IMR-90 (cell line): ENCODE measurements around the gene EDN2. TPM values are rescaled to one million over a fixed set of nuclear protein-coding genes. Genes with fewer than 3 reads are reported as not detected.

Source experiments
- ATAC-seq: fragments of 200-7000 bp; cut with Tn5 transposase; 2 replicates; pipeline ENCODE4 v1.9.1; 2020; ENCODE audit warnings: low read depth, mild to moderate bottlenecking, moderate library complexity
- BruUV-seq: library from RNA; stranded (reverse); fragments of 400-500 nt; replicated peaks from 2 replicates; lab custom pipeline; 2021; lab: Mats Ljungman, UMichigan
- CTCF ChIA-PET: fragments of 300-600 bp; formaldehyde crosslinking; extraction: SDS; loops from one replicate; lab custom pipeline; 2021; ENCODE audit warnings: antibody characterized with exemption; lab: Yijun Ruan, JAX
- POLR2A ChIA-PET: fragments of 300-600 bp; sonication (Branson Sonifier 250); formaldehyde crosslinking; loops from one replicate; lab custom pipeline; 2022; ENCODE audit warnings: antibody characterized with exemption; ENCODE audit not compliant: unreplicated experiment; lab: Charles Lee
- DNase-seq: peaks from one replicate; pipeline ENCODE4 v3.0.0; 2013
- H2AFZ ChIP-seq: replicated peaks from 2 replicates; pipeline ENCODE3; 2013; ENCODE audit warnings: low read length, mild to moderate bottlenecking; ENCODE audit not compliant: poor library complexity
- H2AK5ac ChIP-seq: 2 replicates; pipeline ENCODE4 v1.6.1; 2013; ENCODE audit warnings: low read depth, low read length, inconsistent platforms
- H2AK9ac ChIP-seq: replicated peaks from 2 replicates; pipeline ENCODE3; 2013; ENCODE audit warnings: mild to moderate bottlenecking, low read depth, low read length, moderate library complexity; ENCODE audit not compliant: poor library complexity
- H2BK120ac ChIP-seq: 2 replicates; pipeline ENCODE4 v1.6.1; 2013; ENCODE audit warnings: low read depth, low read length, inconsistent platforms
- H2BK15ac ChIP-seq: 3 replicates; pipeline ENCODE4 v1.6.1; 2013; ENCODE audit warnings: low read depth, low read length, inconsistent platforms
- H2BK20ac ChIP-seq: 2 replicates; pipeline ENCODE4 v1.6.1; 2013; ENCODE audit warnings: low read depth, mild to moderate bottlenecking, inconsistent platforms, low read length, moderate library complexity
- H2BK5ac ChIP-seq: 2 replicates; pipeline ENCODE4 v1.6.1; 2013; ENCODE audit warnings: mild to moderate bottlenecking, low read depth, low read length, inconsistent platforms; ENCODE audit not compliant: poor library complexity, severe bottlenecking
- H3K14ac ChIP-seq: replicated peaks from 2 replicates; pipeline ENCODE4 v1.6.1; 2013; ENCODE audit warnings: low read depth, low read length, inconsistent platforms
- H3K18ac ChIP-seq: 2 replicates; pipeline ENCODE4 v1.6.1; 2013; ENCODE audit warnings: low read depth, low read length, control low read depth
- H3K23ac ChIP-seq: 2 replicates; pipeline ENCODE4 v1.6.1; 2013; ENCODE audit warnings: low read depth, low read length, inconsistent platforms
- H3K27ac ChIP-seq: 2 replicates; pipeline ENCODE4 v1.5.1; 2013; ENCODE audit warnings: mild to moderate bottlenecking, control low read depth, low read length; ENCODE audit not compliant: insufficient read depth
- H3K27me3 ChIP-seq: 2 replicates; pipeline ENCODE4 v1.6.1; 2013; ENCODE audit warnings: low read length; ENCODE audit not compliant: control insufficient read depth, insufficient read depth
- H3K36me3 ChIP-seq: 2 replicates; pipeline ENCODE4 v1.6.1; 2013; ENCODE audit warnings: low read length, mixed read lengths; ENCODE audit not compliant: control insufficient read depth, insufficient read depth
- H3K4ac ChIP-seq: 2 replicates; pipeline ENCODE4 v1.6.1; 2013; ENCODE audit warnings: low read depth, low read length, inconsistent platforms
- H3K4me1 ChIP-seq: 2 replicates; pipeline ENCODE4 v1.6.1; 2013; ENCODE audit warnings: low read length, mixed read lengths; ENCODE audit not compliant: control insufficient read depth, insufficient read depth
- H3K4me2 ChIP-seq: 2 replicates; pipeline ENCODE4 v1.6.1; 2013; ENCODE audit warnings: low read depth, mild to moderate bottlenecking, control low read depth, low read length, moderate library complexity
- H3K4me3 ChIP-seq: 2 replicates; pipeline ENCODE4 v1.5.1; 2013; ENCODE audit warnings: low read depth, mild to moderate bottlenecking, control low read depth, low read length, moderate library complexity; ENCODE audit not compliant: insufficient read depth
- H3K56ac ChIP-seq: 2 replicates; pipeline ENCODE4 v1.6.1; 2013; ENCODE audit warnings: low read length, inconsistent platforms; ENCODE audit not compliant: insufficient read depth; ENCODE audit errors: extremely low read depth
- H3K79me1 ChIP-seq, 2 experiments: 2 replicates each; pipeline ENCODE4 v1.6.1; 2013; ENCODE audit warnings: low read length in 2 of 2, inconsistent platforms in 1 of 2, low read depth in 1 of 2
- H3K9ac ChIP-seq: 2 replicates; pipeline ENCODE4 v1.6.1; 2013; ENCODE audit warnings: low read depth, low read length, control low read depth
- H3K9me1 ChIP-seq: 2 replicates; pipeline ENCODE4 v1.6.1; 2013; ENCODE audit warnings: low read length, inconsistent platforms; ENCODE audit not compliant: insufficient read depth
- H3K9me3 ChIP-seq: 2 replicates; pipeline ENCODE4 v1.6.1; 2013; ENCODE audit warnings: low read length; ENCODE audit not compliant: control insufficient read depth, insufficient read depth
- H4K20me1 ChIP-seq: 2 replicates; pipeline ENCODE4 v1.6.1; 2013; ENCODE audit warnings: low read length, inconsistent platforms; ENCODE audit not compliant: insufficient read depth
- H4K5ac ChIP-seq: 2 replicates; pipeline ENCODE4 v1.6.1; 2013; ENCODE audit warnings: mild to moderate bottlenecking, low read depth, low read length, control low read depth
- H4K8ac ChIP-seq, 2 experiments: 2 replicates each; pipeline ENCODE4 v1.6.1; 2013; ENCODE audit warnings: low read depth in 2 of 2, low read length in 2 of 2, control low read depth in 1 of 2, inconsistent platforms in 1 of 2
- H4K91ac ChIP-seq: 2 replicates; pipeline ENCODE4 v1.6.1; 2013; ENCODE audit warnings: low read depth, low read length, inconsistent platforms; ENCODE audit not compliant: insufficient read depth
- CEBPB ChIP-seq: IDR thresholded peaks from 2 replicates; pipeline ENCODE4 v1.6.1; 2012; ENCODE audit warnings: low read depth, low read length, improper control_type of control experiment
- CHD1 ChIP-seq: IDR thresholded peaks from 2 replicates; pipeline ENCODE4 v1.6.1; 2012; ENCODE audit warnings: low read depth, low read length, improper control_type of control experiment
- MXI1 ChIP-seq: IDR thresholded peaks from 2 replicates; pipeline ENCODE4 v1.6.1; 2012; ENCODE audit warnings: low read depth, mild to moderate bottlenecking, low read length, moderate library complexity, borderline replicate concordance
- RCOR1 ChIP-seq: IDR thresholded peaks from 2 replicates; pipeline ENCODE4 v1.6.1; 2012; ENCODE audit warnings: mild to moderate bottlenecking, low read length, improper control_type of control experiment; ENCODE audit not compliant: insufficient replicate concordance
- SMC3 ChIP-seq: fragments of 150-350 bp; IDR thresholded peaks from 2 replicates; pipeline ENCODE4 v1.6.1; 2016; ENCODE audit warnings: low read depth, mild to moderate bottlenecking, antibody characterized with exemption, low read length, moderate library complexity
- USF2 ChIP-seq: fragments of 150-350 bp; IDR thresholded peaks from 2 replicates; pipeline ENCODE4 v1.6.1; 2017; ENCODE audit warnings: mild to moderate bottlenecking, antibody characterized with exemption, low read length, low read depth
- WGBS, 2 experiments: methylation state at CpG; one replicate each; pipeline versions ENCODE4 v1.1.5 to v1.1.7; 2013; ENCODE audit warnings: missing lambda C conversion rate in 2 of 2; ENCODE audit not compliant: insufficient read length in 1 of 2; ENCODE audit errors: extremely low coverage in 2 of 2; 5-methylcytosine and 5-hydroxymethylcytosine counted together
- dilution Hi-C: fragments of 300-500 bp; cut with HindIII; formaldehyde crosslinking; loops from one replicate; pipeline ENCODE4 v1.14.3; 2018; ENCODE audit warnings: low sequenced_read_pairs; ENCODE audit not compliant: unreplicated experiment
- in situ Hi-C: fragments of 300-500 bp; cut with MboI; formaldehyde crosslinking; loops from 3 replicates; pipeline ENCODE4 v1.14.3; 2019; ENCODE audit warnings: low sequenced_read_pairs, inconsistent platforms, mixed read lengths
- intact Hi-C: fragments of 100-400 bp; cut with micrococcal nuclease; formaldehyde crosslinking; loops from 2 replicates; pipeline ENCODE4 v1.10.0; 2022
- polyA plus RNA-seq, 3 experiments: library from polyadenylated mRNA; depleted of rRNA; stranded (reverse); fragments of >200 nt; gene quantifications; 2 replicates each; pipeline ENCODE4 v1.2.3, GENCODE V29; 2012; ENCODE audit warnings: low replicate concordance in 1 of 3
- total RNA-seq: library from RNA; depleted of rRNA; stranded (reverse); fragments of >200 nt; gene quantifications from 2 replicates; pipeline ENCODE4 v1.2.3, GENCODE V29; 2012
- TF ChIP-seq, protein P1 (sequence below): conservative IDR thresholded peaks from 2 replicates; pipeline ENCODE4 v1.5.1; 2012; ENCODE audit warnings: mild to moderate bottlenecking, low read depth, low read length, improper control_type of control experiment
- TF ChIP-seq, protein P2 (sequence below): fragments of 150-350 bp; IDR thresholded peaks from 2 replicates; pipeline ENCODE4 v1.6.1; 2016; ENCODE audit warnings: low read depth, mild to moderate bottlenecking, low read length, moderate library complexity, borderline replicate concordance

EDN2 gene
- total and polyA plus RNA-seq, 2 of the 4 experiments (the other 2 are of a cell fraction), result 0.27 TPM; not detected in 1

GRCh38 chr1:41429641-41430035, 54.8 kb downstream of the EDN2 start:
- intact Hi-C loops (loop anchor here (5.0 kb wide), 1 partner anchor 407 kb away; the partner anchor contains the start of gene SLFNL1), dilution Hi-C loops (no loop called here), in situ Hi-C loops (no loop called here)
- no peak overlapping the region for H4K8ac ChIP-seq
- no peak overlapping the region for H3K4me3 ChIP-seq
- DNase-seq, result no peak
- TF ChIP-seq USF2 (no peak), CEBPB (no peak), CHD1 (no peak), MXI1 (no peak), RCOR1 (no peak), SMC3 (no peak)
- TF ChIP-seq, protein P1, sequence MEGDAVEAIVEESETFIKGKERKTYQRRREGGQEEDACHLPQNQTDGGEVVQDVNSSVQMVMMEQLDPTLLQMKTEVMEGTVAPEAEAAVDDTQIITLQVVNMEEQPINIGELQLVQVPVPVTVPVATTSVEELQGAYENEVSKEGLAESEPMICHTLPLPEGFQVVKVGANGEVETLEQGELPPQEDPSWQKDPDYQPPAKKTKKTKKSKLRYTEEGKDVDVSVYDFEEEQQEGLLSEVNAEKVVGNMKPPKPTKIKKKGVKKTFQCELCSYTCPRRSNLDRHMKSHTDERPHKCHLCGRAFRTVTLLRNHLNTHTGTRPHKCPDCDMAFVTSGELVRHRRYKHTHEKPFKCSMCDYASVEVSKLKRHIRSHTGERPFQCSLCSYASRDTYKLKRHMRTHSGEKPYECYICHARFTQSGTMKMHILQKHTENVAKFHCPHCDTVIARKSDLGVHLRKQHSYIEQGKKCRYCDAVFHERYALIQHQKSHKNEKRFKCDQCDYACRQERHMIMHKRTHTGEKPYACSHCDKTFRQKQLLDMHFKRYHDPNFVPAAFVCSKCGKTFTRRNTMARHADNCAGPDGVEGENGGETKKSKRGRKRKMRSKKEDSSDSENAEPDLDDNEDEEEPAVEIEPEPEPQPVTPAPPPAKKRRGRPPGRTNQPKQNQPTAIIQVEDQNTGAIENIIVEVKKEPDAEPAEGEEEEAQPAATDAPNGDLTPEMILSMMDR, result no peak
- TF ChIP-seq, protein P2, sequence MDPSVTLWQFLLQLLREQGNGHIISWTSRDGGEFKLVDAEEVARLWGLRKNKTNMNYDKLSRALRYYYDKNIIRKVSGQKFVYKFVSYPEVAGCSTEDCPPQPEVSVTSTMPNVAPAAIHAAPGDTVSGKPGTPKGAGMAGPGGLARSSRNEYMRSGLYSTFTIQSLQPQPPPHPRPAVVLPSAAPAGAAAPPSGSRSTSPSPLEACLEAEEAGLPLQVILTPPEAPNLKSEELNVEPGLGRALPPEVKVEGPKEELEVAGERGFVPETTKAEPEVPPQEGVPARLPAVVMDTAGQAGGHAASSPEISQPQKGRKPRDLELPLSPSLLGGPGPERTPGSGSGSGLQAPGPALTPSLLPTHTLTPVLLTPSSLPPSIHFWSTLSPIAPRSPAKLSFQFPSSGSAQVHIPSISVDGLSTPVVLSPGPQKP, result no peak
- no peak overlapping the region for H2AFZ ChIP-seq
- ChIA-PET CTCF (no interaction called here), POLR2A (no interaction called here)
- no TSS peak for BruUV-seq
- H3K23ac ChIP-seq, result no peak overlapping the region
- ATAC-seq, result no peak
- no peak overlapping the region for H3K9ac ChIP-seq
- no peaks in the 10 kb centered on the region for H3K79me1 ChIP-seq
- no peak overlapping the region for H2BK5ac ChIP-seq
- H4K5ac ChIP-seq, result no peak overlapping the region
- no peaks in the 10 kb centered on the region for H3K9me3 ChIP-seq
- no peak overlapping the region for H3K4me2 ChIP-seq
- H4K91ac ChIP-seq, result no peak overlapping the region
- no peak overlapping the region for H3K56ac ChIP-seq
- H3K4ac ChIP-seq, result no peak overlapping the region
- no peak overlapping the region for H2AK5ac ChIP-seq
- H2BK15ac ChIP-seq, result no peak overlapping the region
- peaks cover 9% of the 10 kb centered on the region; the same call in 1 of the 2 replicates for H3K27me3 ChIP-seq
- H3K14ac ChIP-seq, result no peak overlapping the region
- H2BK120ac ChIP-seq, result no peak overlapping the region
- peaks cover 8% of the 10 kb centered on the region for H3K4me1 ChIP-seq
- H3K9me1 ChIP-seq, result peaks cover 3% of the 10 kb centered on the region; the same call in 1 of the 2 replicates
- no peaks in the 10 kb centered on the region for H3K36me3 ChIP-seq
- H2AK9ac ChIP-seq, result no peak overlapping the region
- H2BK20ac ChIP-seq, result no peak overlapping the region
- H3K27ac ChIP-seq, result no peak overlapping the region
- no peaks in the 10 kb centered on the region; the same call in 1 of the 2 replicates for H4K20me1 ChIP-seq
- 65% methylated on average over 4 of the region's 5 CpGs; no CpG with 5 or more reads in 1 of the 2 experiments for WGBS, 2 experiments
- no peak overlapping the region for H3K18ac ChIP-seq
